AG04450 (cell line): ENCODE measurements around the gene KLHL36. TPM values are rescaled to one million over a fixed set of nuclear protein-coding genes. Genes with fewer than 3 reads are reported as not detected.

Source experiments
- CTCF ChIA-PET: fragments of 300-600, 350-600 bp; formaldehyde crosslinking; extraction: SDS; loops from one replicate; lab custom pipeline; 2022; ENCODE audit warnings: antibody characterized with exemption, inconsistent platforms; lab: Charles Lee
- POLR2A ChIA-PET: fragments of 350-600 bp; formaldehyde crosslinking; extraction: SDS; loops from one replicate; lab custom pipeline; 2021; ENCODE audit warnings: antibody characterized with exemption, inconsistent platforms; lab: Yijun Ruan, JAX
- DNase-seq: peaks from one replicate; pipeline ENCODE4 v3.0.0-alpha.2; 2011; ENCODE audit warnings: low read depth, low spot score
- H3K27ac ChIP-seq: one replicate; pipeline ENCODE4 v1.5.1; 2012; ENCODE audit warnings: low read depth, low read length, control low read depth
- H3K27me3 ChIP-seq: one replicate; pipeline ENCODE4 v1.6.0; 2012; ENCODE audit warnings: low read length; ENCODE audit not compliant: control insufficient read depth, insufficient read depth
- H3K4me3 ChIP-seq: 2 replicates; pipeline ENCODE4 v1.5.1; 2011; ENCODE audit warnings: mild to moderate bottlenecking, low read depth, low read length, control low read depth
- H3K9me3 ChIP-seq: 2 replicates; pipeline ENCODE4 v1.5.1; 2012; ENCODE audit warnings: low read length; ENCODE audit not compliant: control insufficient read depth, insufficient read depth
- CTCF ChIP-seq: IDR thresholded peaks from 2 replicates; pipeline ENCODE4 v1.5.1; 2011; ENCODE audit warnings: low read depth, low read length, control low read depth, inconsistent platforms
- polyA minus RNA-seq: library from RNA; depleted of rRNA, polyadenylated mRNA; stranded (reverse); fragments of >200 nt; gene quantifications from 2 replicates; pipeline ENCODE4 v1.2.3, GENCODE V29; 2011; rRNA and poly(A)+ RNA removed
- polyA plus RNA-seq: library from polyadenylated mRNA; depleted of rRNA; stranded (reverse); fragments of >200 nt; gene quantifications from 2 replicates; pipeline ENCODE4 v1.2.3, GENCODE V29; 2011; rRNA removed

KLHL36 gene
- 32.6 and 38.3 TPM in 2 replicates for polyA plus RNA-seq
- 53.1 and 66.7 TPM in 2 replicates for polyA minus RNA-seq

- POLR2A ChIA-PET = interaction anchor here (0.9 kb wide), 1 partner anchor 10 kb away, joined by 3 read pairs; no protein-coding TSS in a partner anchor
- CTCF ChIA-PET = interaction anchor here (1.1 to 1.5 kb wide), 4 partner anchors 24 to 91 kb away, joined by 3 to 4 read pairs (median 4); no protein-coding TSS in a partner anchor
- Histone ChIP-seq H3K27me3 (no peaks in the 10 kb centered on the region), H3K4me3 (peak within 1 kb of the TSS; percentile 74), H3K9me3 (no peaks in the 10 kb centered on the region; the same call in 1 of the 2 replicates), H3K27ac (peak within 1 kb of the TSS; percentile 31)
- TF ChIP-seq CTCF = no peak
- no peak for DNase-seq
Measured at GRCh38 chr16:84647828-84648594, at the start of gene KLHL36. Gene KLHL36, plus strand, starts transcription at chr16:84648511. Its CDS starts 2,357 bp downstream, at chr16:84650868.

GRCh38 chr16:84599521-84600202, 48.6 kb upstream of the KLHL36 start:
- POLR2A ChIA-PET = interaction anchor here (0.6 to 2.0 kb wide), 5 partner anchors 15 to 181 kb away, joined by 3 to 11 read pairs (median 7); partner anchors contain the start of gene COTL1
- H3K27me3 ChIP-seq = no peaks in the 10 kb centered on the region
- H3K27ac ChIP-seq = peak overlapping the region; percentile 95
- CTCF ChIA-PET = interaction anchor here (1.0 to 4.5 kb wide), 3 partner anchors 23 to 94 kb away, joined by 3 to 18 read pairs (median 3); no protein-coding TSS in a partner anchor
- H3K4me3 ChIP-seq = peak overlapping the region; percentile 46
- DNase-seq = peak; percentile 45
- TF ChIP-seq CTCF = no peak
- no peaks in the 10 kb centered on the region for H3K9me3 ChIP-seq

- CTCF ChIA-PET = interaction anchor here (1.0 to 4.5 kb wide), 3 partner anchors 22 to 95 kb away, joined by 3 to 18 read pairs (median 3); no protein-coding TSS in a partner anchor
- no peak for DNase-seq
Measured at GRCh38 chr16:84600343-84601229, 47.7 kb upstream of the KLHL36 start.

More at GRCh38 chr16:84600343-84601229, 47.7 kb upstream of the KLHL36 start:
- no peak overlapping the region for H3K4me3 ChIP-seq
- peaks cover 3% of the 10 kb centered on the region; the same call in 1 of the 2 replicates for H3K9me3 ChIP-seq
- POLR2A ChIA-PET = interaction anchor here (0.6 to 2.0 kb wide), 3 partner anchors 14 to 17 kb away, joined by 3 to 11 read pairs (median 4); partner anchors contain the start of gene COTL1
- no peaks in the 10 kb centered on the region for H3K27me3 ChIP-seq
- H3K27ac ChIP-seq = peak overlapping the region; percentile 95
- TF ChIP-seq CTCF = no peak
